GM19372 (cell line): Measurements from ENCODE around the gene KCTD10.
"Not testable (repeated sequence)": the region's sequence is repeated elsewhere in the genome, so short reads cannot be mapped to it uniquely, and the experiment has no call there.

Experiments
- ATAC-seq: cut with Tn5 transposase; IDR thresholded peaks from one replicate; pipeline ENCODE4 v1.9.1; 2021; ENCODE audit warnings: mild to moderate bottlenecking, low read depth, moderate library complexity; ENCODE audit not compliant: unreplicated experiment

Gene KCTD10

DNA sequence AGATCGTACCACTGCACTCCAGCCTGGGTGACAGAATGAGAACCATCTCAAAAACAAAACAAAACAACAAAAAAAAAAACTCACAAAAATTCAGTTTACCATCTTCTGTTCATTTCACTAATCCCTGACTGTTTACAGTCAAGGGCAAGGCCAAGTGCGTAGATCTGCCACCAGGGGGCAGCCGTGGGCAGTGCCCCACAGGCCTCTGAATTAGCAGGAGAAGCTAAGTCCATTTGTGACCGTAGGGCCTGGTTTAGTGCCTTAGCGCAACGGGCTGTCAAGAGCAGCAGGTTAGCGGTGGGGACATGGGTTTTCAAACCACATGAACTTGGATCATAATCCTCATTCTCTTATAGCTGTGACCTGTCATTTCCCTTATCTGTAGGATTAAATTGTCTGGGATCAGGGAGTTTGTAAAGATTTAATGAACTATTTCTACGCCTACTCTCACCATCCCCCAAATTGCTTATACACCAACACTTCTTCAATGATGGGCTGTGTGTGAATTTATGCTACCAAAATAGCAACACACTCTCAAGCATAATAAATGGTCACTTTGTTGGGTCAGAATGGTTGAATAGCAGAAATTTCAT lies 49.0 kb downstream of the KCTD10 start:
- no peak for ATAC-seq

DNA sequence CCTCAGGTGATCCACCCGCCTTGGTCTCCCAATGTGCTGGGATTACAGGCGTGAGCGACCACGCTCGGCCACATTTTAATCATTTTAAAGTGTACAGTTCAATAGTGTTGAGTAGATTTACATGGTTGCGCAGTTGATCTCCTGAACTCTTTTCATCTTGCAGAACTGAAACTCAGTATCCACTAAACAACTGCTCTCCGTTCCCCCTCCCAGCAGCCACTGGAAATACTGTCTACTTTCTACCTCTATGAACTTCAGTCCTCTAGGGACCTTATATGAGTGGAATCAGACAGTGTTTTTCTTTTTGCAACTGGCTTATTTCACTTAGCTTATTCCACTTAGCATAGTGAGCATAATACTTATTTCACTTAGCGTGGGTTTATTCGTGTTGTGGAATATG lies 53.7 kb downstream of the KCTD10 start:
- no peak for ATAC-seq

DNA sequence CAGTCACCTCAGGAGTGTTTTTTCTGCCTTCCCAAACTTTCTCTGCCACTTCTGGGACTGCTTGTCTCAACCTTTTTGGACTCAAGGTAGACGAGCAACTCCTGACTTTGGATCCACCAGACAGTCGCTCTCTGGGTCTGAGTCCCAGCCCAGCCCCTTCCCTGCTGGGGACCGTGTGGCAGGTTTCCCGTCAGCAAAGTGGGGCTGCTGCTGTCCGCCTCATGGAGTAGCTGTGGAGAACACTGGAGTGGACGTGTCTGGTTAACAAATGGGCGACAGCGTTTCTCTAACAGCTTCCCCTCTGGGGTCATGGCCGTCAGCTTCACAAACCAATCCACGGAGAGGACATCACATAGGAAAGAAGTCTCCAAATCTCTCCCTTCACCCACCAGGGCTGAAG lies 54.8 kb downstream of the KCTD10 start:
- no peak for ATAC-seq

DNA sequence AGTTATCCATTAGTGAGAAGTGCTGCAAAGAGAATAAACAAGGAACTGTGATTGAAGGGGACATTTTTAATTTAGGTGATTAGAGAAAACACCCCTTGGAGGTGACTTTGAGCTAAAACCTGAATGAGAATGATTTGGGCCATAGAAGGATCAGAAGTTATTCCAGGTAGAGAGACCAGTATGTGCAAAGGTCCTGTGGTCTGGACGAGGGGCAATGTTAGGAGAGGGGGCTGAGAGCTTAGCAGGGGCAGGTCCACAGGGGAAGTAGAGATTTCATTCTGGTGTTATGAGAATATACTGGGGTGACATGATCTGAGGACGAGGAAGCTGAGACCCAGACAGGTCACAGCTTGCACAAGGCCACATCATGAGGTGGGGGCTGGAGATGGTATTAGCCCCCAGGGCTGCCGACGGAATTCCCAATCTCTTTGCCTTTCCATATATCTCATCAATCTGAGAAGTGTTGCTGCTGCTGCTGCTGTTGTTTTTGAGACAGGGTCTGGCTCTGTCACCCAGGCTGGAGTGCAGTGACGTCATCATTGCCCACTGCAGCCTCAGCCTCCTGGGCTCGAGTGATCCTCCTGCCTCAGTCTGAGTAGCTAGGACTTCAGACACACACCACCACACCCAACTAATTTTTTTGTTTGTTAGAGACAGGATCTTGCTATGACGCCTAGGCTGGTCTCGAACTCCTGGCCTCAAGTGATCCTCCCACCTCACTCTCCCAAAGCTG lies 55.6 kb downstream of the KCTD10 start:
- no peak for ATAC-seq

DNA sequence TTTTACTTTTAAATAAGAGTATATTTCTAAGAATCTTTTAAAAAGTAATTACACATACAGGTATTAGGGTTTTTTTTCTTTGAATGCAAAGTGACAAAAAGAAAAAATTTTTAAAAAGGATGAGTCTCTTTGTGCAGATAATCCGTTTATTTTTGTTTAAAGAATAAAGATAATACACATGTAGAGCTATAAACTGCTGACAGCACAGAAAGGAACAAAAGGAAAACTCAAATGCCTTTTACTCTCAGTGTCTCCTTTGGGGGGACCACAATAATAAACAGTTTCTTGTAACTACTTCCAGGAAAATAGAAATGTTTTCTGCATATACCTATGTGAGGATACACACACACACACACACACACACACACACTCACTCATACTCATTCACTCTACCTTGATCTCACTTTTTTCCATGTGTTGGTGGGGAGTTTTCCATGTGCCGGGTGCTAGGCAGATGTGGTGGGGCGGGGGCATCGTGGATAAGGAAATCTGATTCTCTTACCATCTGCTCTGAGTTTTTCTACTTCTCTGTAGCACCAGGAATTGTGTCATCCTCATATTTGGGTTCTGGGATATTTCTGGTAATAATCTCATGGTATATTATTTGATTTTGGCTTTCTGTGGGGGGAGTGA lies 58.1 kb downstream of the KCTD10 start:
- ATAC-seq = no peak

DNA sequence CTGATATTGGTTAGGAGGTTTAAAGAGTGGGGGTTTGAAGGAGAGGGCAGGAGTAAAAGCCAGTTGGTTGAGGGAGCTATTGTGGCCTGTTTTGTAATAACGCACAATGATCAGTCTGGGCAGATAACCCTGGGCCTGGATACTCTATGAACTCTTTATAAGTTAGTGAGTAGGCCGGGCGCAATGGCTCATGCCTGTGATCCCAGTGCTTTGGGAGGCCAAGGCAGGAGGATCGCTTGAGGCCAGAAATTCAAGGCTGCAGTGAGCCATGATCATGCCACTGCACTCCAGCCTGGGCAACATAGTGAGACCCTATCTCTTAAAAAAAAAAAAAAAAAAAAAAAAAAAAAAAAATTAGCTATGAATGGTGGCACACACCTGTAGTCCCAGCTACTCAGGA lies 71.0 kb downstream of the KCTD10 start:
- not testable (repeated sequence) for ATAC-seq

DNA sequence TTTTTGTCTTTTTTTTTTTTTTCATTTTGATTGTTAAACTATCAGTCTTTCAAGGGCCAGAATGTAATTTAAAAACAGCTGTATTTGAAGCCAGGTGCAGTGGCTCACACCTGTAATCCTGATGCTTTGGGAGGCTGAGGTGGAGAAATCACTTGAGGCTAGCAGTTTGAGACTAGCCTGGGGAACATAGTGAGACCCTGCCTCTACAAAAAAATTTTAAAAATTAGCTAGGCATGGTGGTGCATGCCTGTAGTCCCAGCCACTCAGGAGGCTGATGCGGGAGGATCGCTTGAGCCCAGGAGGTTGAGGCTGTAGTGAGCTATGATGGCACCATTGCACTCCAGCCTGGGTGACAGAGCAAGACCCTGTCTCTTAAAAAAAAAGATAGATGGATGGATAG lies 72.3 kb downstream of the KCTD10 start:
- not testable (repeated sequence) for ATAC-seq
